Measurements from ENCODE around the gene C16orf89.
"Not testable (repeated sequence)": the region's sequence is repeated elsewhere in the genome, so short reads cannot be mapped to it uniquely, and the experiment has no call there.

GRCh38 chr16:5105039-5105438, 39.3 kb upstream of the C16orf89 start:
- TF ChIP-seq CTCF, EZH2, EZH2phosphoT487 (IDR thresholded peaks at IDR 0.05): not testable (repeated sequence)

All from neural progenitor cell (in vitro differentiated cells).